NCI-H2107 treated with DMSO at 0.1 percent for 48 hours (cell line): ENCODE results near the gene CEMIP.

Experiments
- DNase-seq: peaks from one replicate; lab custom pipeline; 2025; ENCODE audit not compliant: unreplicated experiment; lab: John Stamatoyannopoulos, UW

CEMIP gene

DNA sequence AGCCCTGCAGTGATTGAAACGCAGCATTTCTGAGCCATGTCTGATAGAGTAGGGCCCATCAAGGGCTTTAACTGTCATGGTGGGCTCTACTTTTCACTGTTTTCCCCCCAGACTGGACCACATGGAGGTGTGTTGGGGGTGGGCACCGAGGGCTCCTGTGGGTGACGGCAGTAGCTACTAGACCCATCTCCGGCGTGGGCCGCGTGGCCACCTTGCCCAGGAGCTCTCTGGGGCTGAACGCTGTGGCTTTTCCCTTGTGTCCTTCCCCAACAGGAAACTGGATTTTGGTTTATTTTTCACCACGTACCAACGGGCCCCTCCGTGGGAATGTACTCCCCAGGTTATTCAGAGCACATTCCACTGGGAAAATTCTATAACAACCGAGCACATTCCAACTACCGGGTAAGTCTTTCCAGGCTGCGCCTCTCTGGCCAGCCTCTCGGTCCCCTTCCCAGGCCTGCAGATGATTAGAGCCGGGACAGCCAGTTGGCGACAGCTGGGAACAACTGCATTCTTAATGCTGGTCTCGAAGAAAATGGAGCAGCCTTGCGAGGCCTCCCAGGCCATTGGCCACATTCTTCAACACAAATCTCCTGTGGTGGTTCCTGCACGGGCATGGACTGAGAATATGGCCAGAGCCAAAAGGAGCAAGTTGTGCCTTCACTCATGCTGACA is 142.7 kb downstream of the CEMIP start:
- DNase-seq, result no peak

DNA sequence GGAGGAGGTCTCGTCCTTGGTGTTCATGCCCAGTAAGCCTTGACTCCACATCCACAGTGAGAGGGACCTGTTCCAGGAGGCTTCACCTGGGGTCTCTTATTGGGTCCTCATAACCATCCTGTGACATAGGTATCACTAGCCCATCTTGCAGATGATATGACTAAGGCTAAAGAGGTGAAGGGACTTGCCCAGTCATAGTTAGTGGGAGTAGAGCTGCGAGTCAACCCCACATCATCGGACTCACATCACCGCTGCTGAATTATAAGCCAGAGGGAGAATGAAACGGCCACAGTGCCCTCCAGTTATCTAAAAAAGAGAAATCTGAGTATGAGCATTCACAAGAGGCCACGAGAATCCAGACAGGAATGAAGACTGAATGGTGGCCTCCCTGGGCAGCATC is 144.5 kb downstream of the CEMIP start:
- no peak for DNase-seq

DNA sequence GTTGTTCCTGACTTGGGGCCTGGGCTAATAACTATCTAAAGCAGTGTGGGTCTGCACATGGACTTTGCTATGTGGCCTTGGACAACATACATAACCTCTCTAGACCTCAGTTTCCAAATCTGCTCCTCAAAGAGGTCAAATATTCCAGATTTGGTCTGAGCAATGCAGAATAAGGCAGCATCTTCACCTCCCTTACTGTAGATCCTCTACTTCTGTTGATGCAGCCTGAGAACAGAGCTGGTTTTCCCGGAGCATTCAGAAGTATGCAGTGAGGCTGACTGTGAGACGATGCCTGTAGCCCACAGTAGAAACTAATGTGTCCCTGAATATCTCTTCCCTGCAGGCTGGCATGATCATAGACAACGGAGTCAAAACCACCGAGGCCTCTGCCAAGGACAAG is 145.1 kb downstream of the CEMIP start:
- no peak for DNase-seq

DNA sequence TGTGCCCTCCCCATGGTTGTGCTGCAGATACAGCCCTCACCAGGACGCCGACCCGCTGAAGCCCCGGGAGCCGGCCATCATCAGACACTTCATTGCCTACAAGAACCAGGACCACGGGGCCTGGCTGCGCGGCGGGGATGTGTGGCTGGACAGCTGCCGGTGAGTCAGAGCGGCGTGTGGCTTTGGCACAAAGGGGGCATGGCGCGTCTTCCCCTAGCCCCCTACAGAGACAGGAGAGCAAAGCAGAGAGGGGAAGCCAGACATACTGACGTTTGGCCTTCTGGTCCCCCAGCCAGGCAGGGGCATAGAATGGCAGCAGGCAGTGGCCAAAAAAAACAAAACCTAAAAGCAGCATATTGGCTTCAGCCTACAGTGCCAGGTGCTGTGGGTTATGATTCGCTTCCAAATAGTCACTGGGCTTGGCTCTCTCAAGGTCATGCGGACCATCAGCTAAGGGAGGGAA is 146.5 kb downstream of the CEMIP start:
- DNase-seq, result no peak

DNA sequence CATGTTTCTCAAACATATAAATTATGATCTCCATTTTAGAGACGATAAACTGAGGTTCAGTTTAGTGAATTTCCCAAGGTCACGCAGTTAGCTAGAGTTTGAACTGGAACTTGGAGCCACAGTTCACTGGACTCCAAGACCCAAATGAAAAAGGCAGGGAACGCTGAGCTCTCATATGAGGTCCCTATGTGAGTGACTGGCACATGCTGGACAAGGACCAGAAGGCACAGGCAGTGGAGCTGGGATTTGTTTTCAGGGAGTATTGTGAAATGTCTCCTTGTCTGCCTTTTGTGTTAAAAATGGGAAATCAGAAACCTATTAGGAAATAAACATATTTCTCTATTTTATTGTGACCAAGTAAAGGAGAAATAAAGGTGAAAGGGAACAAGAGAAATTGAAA is 147.0 kb downstream of the CEMIP start:
- no peak for DNase-seq

DNA sequence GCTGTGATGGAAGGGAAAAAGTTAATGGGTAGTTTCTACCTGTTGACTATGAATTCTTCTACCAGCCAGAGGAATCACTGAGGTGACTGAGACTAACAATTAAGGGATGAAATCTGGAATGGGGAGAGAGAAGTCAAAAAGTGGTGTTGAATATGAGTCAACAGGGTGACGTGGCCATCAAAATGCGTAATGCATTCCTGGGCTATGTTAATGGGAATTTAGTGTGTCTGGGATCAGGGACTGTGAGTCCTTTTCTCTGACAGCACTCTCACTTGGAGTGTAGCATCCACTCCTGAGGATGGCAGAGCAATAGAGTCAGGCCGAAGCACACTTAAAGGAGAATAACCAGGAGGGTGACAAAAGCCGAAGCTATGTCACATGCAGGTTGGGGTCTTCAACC is 150.1 kb downstream of the CEMIP start:
- no peak for DNase-seq

DNA sequence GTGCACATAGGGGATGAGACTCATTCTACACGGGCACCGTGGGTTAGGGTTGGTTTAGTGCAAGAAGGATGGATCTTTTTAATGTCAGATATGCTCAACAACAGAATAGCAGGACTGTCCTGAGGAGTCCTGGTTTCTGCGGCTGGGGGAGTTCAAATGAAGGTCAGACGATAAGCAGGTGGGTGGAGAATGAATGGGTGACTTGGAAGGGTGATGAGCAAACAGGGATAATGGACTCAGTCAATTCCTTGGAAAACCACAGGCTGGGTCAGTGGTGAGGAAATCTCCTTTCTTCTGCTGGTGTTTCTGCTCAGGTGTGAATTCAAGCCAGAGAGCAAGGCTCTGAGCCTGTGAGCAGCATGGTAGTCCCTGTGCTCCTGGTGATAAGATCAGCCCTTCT is 150.5 kb downstream of the CEMIP start:
- no peak for DNase-seq

DNA sequence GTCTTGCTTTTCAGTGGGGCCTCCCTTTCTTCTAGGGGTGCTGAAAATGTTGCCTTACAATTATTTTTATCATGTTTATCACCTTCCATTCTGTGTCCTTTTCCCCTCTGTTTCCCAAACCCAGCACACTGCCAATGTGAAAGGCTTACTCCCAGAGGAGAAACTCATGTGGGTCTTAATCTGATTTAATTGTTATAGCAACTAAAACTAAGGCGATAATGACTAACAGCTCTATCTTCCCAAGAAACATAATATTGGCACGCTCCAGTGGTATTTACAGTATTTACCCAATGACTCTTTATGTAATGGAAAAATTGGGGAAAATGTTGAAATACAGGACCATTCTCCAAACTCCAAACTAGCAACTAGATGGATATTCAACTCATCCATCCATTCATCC is 152.0 kb downstream of the CEMIP start:
- no peak for DNase-seq

DNA sequence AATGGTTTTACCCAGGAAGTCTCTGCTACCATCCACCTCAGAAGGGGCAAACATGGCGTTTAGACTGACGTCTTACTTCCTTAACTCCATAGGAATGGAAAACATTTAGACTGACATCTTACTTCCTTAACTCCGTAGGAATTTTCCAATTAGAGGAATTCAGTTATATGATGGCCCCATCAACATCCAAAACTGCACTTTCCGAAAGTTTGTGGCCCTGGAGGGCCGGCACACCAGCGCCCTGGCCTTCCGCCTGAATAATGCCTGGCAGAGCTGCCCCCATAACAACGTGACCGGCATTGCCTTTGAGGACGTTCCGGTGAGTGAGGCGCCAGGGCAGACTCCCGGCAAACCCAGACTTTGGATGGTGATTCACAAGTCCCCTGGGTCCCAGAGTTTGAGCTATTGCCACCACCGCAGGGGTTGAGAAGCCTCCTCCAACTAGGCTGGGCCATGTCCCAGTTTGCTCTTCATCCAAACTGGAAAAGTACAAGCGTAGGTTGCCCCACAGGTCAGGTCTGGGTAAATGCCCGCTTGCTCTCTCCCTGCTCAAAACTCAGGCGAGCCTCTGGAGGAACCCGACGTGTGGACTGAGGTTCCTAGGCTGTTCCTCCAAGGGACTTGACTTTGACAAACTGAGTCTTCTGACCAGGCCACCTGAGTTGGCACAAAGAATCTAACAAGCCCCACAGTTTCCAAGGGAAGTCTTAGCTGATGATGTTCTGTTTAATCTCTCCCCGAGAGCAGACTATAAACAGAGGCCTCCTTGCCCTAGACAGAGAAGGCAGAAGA is 152.7 kb downstream of the CEMIP start:
- DNase-seq, result no peak

DNA sequence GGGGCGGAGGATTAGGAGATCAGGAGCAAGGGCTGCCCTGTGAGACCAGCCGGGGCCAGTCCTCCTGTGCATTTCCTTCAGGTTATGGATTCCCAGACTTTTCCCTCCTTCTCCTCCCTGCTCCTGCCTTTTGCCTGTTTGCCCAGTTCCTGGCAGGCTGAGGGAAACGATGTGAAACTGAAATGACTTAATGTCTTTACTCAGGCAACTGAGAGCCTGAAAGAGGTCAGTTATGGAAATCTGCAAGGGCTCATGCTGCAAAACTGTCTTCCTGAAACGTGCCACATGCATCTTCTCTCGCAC is 153.3 kb downstream of the CEMIP start:
- DNase-seq, result no peak

DNA sequence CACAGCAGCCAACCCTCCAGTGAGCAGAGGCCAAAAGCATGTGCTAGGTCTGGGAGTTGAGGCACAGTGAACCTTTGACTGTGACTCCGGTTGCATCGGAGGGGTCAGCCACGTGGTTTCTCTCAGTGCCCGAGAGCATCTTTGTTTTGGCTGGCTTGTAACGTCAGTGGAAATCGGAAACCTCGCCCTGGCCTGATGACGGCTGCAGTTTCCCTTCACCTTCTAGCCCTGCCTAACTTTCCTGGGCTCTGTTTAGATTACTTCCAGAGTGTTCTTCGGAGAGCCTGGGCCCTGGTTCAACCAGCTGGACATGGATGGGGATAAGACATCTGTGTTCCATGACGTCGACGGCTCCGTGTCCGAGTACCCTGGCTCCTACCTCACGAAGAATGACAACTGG is 153.8 kb downstream of the CEMIP start:
- DNase-seq, result no peak

DNA sequence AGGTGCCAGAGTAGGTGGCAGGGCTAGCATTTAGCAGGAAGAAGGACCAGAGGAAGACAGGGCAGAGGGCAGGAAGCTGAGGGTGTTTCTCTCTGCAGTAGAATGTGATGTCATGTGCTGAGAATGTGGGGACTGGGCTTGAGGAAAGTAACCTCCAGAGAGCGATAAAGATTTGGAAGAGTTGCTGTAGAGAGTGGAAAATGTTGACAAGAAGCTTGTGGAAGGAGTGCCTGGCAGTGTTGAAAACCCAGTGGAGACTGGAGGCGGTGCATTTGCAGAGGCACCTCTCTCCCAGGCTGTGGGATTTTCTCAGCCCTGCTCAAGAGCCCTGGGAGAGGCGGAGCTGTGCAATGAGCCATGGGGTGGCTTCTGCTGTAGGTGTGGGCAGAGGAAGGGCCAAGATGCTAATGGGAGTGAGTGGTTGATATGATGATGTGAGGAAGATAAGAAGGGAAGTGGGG is 155.6 kb downstream of the CEMIP start:
- DNase-seq, result no peak

DNA sequence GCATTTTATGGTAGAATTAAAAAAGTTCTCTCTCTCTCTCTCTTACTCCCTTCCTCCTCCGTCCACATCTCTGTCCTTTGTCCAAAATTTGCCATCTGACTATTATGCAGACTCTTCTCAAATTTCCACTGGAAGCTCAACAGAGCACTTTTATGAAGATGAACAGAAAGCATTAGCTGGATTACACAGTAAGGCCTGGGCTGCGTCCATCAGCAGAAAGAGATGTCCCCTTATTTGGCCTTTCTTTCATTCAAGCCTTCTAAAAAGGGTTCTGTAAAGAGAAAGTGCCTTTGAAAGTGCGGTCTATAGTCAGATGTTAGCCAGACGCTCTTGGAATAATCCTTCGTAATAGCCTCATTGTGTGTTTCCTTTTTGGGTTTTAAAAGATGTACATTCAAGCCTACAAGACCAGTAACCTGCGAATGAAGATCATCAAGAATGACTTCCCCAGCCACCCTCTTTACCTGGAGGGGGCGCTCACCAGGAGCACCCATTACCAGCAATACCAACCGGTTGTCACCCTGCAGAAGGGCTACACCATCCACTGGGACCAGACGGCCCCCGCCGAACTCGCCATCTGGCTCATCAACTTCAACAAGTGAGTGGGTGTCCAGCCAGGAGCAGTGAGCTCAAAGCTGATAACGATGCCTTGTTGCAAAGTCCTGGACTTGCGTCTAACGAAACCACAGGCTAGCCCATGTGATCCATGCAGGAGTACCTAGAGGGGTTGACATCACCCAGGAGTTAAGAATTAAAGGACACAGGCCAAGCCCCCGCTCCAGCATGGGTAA is 157.3 kb downstream of the CEMIP start:
- DNase-seq, result no peak

DNA sequence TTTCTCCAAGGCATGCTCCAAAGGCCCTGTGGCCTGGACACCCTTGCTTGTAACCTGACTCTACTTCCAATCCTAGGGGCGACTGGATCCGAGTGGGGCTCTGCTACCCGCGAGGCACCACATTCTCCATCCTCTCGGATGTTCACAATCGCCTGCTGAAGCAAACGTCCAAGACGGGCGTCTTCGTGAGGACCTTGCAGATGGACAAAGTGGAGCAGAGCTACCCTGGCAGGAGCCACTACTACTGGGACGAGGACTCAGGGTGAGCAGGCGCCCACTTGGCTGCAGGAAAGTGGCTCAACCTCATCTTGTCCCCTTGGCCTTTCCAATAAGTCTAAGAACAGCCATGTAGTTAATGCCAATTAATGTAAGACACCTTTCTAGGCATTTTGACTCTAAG is 158.5 kb downstream of the CEMIP start:
- no peak for DNase-seq

DNA sequence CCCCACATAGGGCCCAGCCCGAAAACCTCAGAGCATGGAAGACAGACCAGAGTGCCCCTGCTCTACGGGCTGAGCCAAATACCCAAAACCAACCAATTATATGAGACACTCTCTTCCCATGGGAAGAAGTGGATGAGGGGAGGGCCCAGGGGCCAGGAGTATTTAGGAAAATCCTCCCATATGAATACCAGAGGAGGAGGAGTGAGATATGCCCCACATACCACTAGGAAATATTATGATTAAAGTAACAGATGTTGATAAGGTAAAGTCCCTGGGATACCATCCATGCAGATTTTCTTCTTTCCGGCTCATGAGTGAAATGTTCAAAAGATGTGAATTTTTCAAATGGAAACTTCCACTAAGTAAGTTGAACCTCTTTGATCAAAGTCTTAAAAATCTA is 160.0 kb downstream of the CEMIP start:
- no peak for DNase-seq

DNA sequence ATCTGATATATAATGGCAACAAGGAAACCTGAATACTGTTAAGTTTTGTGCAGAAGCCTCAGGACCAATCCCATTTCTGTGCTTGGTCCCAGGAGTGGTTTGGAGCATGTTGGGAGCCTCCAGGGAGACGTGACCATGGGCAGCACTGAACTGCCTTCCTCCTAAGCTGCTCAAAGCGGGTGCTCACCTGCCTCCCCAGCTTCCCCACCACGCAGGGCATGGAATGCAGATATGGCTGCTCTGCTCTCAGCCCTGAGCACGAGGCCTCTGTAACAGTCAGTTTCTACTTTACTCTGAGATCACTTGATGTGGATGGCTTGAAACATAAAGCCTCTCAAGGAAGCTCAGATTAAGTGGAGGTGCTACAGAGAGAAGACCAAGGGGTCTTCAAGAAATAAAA is 161.2 kb downstream of the CEMIP start:
- DNase-seq, result no peak

DNA sequence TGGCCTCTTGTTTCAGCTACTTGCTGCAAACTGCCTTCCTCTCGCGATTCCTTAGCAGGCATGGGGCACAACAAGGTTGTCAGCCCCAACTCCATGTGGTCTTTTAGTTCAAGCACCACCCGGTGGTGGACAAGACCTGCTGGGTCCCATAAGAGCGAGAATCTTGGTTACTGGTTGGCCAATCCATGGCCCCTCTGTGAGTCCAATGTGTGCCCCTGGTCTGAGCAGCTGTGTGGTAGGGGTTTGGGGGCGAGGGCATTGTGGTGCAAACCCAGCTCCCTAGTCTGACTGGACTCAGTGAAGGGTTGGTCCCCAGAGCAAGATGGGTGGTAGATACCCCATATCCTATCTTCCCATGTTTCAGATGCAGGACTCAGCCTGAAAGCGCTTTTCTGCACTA is 161.7 kb downstream of the CEMIP start:
- no peak for DNase-seq

DNA sequence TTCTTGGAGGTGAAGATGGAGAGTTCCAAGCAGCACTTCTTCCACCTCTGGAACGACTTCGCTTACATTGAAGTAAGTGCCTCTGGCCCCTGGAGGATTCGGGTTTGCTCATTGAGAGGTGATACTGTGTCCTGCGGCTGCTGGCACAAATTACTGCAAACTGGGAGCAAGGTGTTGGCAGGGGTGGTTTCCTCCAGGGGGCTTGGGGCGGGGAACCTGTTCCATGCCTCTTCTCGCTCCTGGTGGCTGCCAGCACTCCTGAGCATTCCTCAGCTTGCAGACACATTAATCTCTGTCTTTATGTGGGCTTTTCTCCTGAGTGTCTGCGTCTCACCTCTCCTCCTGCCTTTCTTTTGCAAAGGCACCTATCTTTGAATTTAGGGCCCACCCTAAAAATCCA is 163.1 kb downstream of the CEMIP start:
- no peak for DNase-seq

DNA sequence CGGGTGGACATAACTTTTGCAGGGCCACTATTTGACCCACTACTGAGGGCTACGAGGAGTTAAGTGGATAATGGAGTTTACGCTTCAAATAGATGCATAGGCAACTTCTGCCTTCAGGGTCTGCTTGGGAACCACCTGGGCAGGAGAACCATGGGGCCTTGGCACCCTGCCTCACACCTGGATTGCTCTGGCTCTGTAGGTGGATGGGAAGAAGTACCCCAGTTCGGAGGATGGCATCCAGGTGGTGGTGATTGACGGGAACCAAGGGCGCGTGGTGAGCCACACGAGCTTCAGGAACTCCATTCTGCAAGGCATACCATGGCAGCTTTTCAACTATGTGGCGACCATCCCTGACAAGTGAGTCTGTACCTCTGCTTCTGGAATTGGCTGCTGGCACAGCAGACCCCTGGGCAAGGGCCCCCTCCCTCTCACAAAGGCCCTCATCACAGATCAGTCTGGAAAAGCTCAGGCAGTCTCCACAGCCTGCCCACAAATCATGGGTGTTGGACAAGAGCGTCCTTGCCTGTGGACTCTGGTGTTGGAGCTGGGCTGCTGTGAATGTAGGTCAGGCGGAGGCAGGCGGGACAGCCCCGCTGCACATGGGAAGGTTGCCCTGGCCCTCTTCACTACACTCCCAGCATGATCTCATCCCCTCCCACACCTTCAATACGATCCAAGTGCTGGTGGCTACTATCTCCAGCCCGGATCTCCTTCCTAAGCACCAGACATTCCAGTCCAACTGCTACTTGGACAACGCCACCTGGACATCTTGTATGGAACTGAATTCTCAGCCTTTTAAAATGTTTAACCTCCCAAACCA is 163.8 kb downstream of the CEMIP start:
- DNase-seq, result no peak

DNA sequence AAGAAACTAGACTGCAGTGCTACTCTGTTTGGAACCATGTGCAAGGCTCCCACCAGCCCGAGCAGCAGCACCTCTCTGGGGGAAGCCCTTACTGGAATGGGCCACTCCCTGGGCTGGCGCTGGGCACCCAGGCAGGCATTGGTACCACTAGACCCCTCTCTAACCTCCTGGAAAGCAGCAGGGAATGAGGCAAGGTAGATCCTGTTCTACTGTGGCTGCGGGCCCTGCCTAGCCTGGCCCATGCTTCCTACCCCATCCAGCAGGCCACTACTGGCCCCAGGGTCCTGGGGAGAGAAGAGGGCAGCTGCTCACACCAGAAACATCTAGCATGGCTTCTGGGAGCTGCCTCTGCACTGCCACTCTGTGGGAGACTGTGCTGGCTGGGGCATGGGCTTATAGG is 165.6 kb downstream of the CEMIP start:
- DNase-seq, result no peak

DNA sequence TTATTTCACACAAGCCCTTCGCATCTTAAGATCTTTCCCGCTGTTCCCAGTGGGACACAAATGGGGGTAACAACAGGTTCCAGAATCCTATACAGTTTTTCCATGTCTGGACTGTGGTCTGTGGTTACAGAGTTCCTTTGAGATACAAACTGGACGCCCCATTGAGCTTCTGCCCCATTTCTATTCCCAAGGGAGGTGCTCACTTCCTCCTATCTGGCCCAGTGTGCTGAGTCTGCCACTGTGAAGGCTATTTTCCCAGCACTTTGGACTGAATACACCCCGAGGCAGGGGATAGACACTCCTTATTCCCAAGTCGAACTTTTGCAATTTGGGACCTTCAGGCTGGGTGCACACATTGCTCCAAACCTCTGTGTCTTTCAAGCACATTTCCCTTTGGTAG is 166.4 kb downstream of the CEMIP start:
- no peak for DNase-seq
